Measurements from ENCODE around the gene PRDM16. TPM values are rescaled to one million over a fixed set of nuclear protein-coding genes. Genes with fewer than 3 reads are reported as not detected.

The PRDM16 gene
- total RNA-seq, 4 donors from 2014 or later = 15.7 to 54.3 (median 27.6) TPM

DNA sequence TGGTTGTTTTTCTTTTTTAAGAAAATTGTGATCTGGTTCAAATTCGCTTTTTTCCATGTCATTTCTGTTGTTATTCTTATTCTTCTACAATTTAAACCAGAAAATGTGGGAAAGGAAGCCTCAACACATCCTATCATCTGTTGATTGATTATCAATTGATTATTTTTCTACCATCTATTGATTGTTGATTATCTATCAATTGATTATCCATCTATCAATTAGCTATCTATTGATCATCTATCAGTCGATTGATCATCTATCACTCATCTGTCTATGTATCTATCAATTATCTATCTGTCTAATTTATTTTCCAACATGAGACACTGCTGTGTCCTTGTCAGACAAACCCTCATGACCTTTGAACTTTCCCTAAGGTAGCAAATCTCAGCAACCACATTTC, 249.3 kb downstream of the PRDM16 start:
- DNase-seq = no peak
- no peaks in the 10 kb centered on the region for H3K9me3 ChIP-seq
- no peak overlapping the region for H3K27ac ChIP-seq
- H3K4me1 ChIP-seq = peaks cover 29 to 53% of the 10 kb centered on the region in 2 donors
- H3K27me3 ChIP-seq = no peaks in the 10 kb centered on the region
- H3K4me3 ChIP-seq (replicated peaks in 1 of 3) = no peak overlapping the region
- WGBS, 2 donors = 92 to 95% methylated on average over 2 of the region's 2 CpGs
- TF ChIP-seq, protein P1, sequence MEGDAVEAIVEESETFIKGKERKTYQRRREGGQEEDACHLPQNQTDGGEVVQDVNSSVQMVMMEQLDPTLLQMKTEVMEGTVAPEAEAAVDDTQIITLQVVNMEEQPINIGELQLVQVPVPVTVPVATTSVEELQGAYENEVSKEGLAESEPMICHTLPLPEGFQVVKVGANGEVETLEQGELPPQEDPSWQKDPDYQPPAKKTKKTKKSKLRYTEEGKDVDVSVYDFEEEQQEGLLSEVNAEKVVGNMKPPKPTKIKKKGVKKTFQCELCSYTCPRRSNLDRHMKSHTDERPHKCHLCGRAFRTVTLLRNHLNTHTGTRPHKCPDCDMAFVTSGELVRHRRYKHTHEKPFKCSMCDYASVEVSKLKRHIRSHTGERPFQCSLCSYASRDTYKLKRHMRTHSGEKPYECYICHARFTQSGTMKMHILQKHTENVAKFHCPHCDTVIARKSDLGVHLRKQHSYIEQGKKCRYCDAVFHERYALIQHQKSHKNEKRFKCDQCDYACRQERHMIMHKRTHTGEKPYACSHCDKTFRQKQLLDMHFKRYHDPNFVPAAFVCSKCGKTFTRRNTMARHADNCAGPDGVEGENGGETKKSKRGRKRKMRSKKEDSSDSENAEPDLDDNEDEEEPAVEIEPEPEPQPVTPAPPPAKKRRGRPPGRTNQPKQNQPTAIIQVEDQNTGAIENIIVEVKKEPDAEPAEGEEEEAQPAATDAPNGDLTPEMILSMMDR (IDR thresholded peaks at IDR 0.05) = no peak
- TF ChIP-seq POLR2A (IDR thresholded peaks at IDR 0.05) = no peak
- intact Hi-C loops (cut with DNase I) = no loop called here
- no peaks in the 10 kb centered on the region for H3K36me3 ChIP-seq

DNA sequence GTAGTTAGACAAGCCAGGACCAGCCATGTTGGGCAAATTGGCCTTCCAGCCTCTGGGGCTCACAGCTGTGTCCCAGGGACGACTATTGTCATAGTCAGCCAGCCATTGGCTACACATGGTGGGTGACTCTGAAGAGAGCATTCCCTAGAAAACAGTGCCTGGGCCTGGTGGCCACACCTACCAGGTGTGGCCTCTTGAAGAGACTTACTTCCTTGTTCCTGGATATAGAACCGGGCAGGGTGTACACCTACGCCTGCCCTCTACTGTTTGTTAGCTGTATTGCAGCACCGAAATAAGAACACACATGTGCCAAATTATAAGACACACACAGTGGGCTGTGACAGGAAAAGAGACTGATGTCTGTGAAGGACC, 250.9 kb downstream of the PRDM16 start:
- Histone ChIP-seq H3K4me1 (peaks cover 30 to 50% of the 10 kb centered on the region in 2 donors), H3K27me3 (no peaks in the 10 kb centered on the region), H3K9me3 (no peaks in the 10 kb centered on the region), H3K27ac (no peak overlapping the region), H3K36me3 (no peaks in the 10 kb centered on the region), H3K4me3 (replicated peaks in 1 of 3) (no peak overlapping the region)
- WGBS, 2 donors = 47 to 48% methylated on average over 3 to 4 of the region's 4 CpGs
- intact Hi-C loops (cut with DNase I) = no loop called here
- TF ChIP-seq, protein P1 (IDR thresholded peaks at IDR 0.05) = peak; percentile 32 to 88 (median 78)
- no peak for TF ChIP-seq POLR2A (IDR thresholded peaks at IDR 0.05)
- DNase-seq = peak; percentile 60 to 68

DNA sequence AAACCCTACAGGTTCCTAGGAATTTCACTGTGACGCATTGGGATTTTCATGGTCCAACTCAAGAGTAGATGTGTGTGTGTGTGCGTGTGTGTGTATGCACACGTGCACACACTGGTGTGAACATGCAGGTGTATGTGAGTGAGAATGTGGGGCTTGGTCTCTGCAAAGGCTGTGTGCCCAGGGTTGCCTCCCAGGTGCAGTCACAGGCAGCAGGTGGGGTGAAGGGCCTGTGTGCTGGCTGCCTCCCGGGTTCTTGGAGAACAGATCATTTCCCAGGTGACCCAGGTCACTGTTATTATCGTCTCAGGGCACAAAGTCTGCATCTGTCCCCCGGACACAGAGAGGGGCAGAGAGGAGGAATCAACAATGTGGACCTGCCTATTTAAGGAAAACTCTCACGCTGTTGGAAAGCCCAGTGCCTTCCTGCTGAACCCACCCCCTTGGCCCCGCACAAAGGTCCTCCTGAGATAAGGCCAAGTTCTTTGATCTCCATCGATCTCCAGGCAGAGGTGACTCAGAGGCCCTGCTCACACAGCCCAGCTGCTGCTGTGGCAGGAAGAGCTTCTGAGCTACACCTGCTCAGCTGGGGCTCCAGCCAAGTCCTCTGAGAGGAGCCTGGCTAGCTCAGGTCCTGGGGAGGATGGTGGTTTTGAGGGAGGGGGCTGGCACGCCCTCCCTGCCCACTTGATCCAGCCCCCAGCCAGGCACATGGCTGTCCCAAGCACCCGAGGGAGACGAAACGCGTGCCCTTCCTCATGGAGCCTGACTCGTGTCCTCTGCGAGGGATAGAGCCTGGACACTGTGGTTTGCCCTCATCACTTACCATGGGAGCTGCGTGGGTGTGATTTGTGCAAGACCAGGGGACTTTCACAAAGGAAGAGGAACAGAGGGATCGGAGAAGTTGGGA, 251.5 kb downstream of the PRDM16 start:
- Histone ChIP-seq H3K36me3 (no peaks in the 10 kb centered on the region), H3K4me1 (peaks cover 26 to 44% of the 10 kb centered on the region in 2 donors), H3K27ac (peak overlapping the region in 1 of 3 donors; percentile 6), H3K9me3 (no peaks in the 10 kb centered on the region), H3K4me3 (replicated peaks in 1 of 3) (no peak overlapping the region), H3K27me3 (no peaks in the 10 kb centered on the region)
- intact Hi-C loops (cut with DNase I) = no loop called here
- peak; percentile 41 to 52 for DNase-seq
- WGBS, 2 donors = 50 to 59% methylated on average over 14 to 17 of the region's 18 CpGs
- TF ChIP-seq POLR2A (IDR thresholded peaks at IDR 0.05) = no peak
- TF ChIP-seq, protein P1 (IDR thresholded peaks at IDR 0.05) = no peak

DNA sequence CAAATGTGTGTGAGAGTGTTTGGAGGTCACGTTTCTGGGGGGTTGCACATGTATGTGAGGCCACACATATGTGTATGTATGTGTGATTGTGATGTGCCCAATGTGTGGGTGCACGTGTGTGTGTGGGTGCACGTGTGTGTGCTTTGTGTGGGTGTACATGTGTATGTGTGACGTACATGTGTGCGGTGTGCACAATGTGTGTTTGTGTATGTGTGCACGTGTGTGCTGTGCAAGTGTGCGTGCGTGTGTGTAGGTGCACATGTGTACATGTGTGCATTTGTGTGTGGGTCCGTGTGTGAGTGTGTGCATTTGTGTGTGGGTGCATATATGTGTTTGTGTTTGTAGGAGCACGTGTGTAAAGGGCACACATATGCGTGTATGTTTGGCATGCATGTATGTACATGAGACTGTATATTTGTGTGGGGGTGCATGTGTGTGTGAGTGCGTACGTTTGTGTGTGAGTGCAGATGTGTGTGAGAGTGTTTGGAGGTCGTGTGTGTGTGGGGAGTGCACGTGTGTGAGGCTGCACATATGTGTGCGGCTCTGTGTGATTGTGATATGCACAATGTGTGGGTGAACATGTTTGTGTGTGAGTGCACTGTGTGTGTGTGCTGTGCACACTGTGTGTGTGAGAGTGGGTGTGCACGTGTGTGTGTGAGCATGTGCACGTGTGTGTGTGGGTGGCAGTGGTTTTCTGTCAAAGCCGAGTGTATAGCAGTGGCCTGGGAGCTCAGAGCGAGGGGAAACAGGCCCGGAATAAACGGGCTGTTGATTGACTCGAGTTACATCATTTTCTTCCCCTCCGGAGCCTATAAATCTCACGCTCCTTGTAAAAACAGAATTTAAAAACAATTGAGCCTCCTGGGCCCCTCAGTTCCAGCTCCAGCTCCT, 252.8 kb downstream of the PRDM16 start:
- Histone ChIP-seq H3K27ac (peak overlapping the region in 1 of 3 donors; percentile 24), H3K36me3 (no peaks in the 10 kb centered on the region), H3K4me1 (peaks cover 29 to 43% of the 10 kb centered on the region in 2 donors), H3K4me3 (replicated peaks in 1 of 3) (no peak overlapping the region), H3K27me3 (no peaks in the 10 kb centered on the region), H3K9me3 (no peaks in the 10 kb centered on the region)
- 79 to 82% methylated on average over 25 of the region's 25 CpGs for WGBS, 2 donors
- DNase-seq = no peak
- intact Hi-C loops (cut with DNase I) = no loop called here
- TF ChIP-seq POLR2A (IDR thresholded peaks at IDR 0.05) = no peak
- TF ChIP-seq, protein P1 (IDR thresholded peaks at IDR 0.05) = no peak

Measured in thyroid gland (tissue), 4 donors.